GM21390 (cell line): ENCODE measurements around the gene PROX2.

ENCODE experiments used
- ATAC-seq: cut with Tn5 transposase; IDR thresholded peaks from one replicate; pipeline ENCODE4 v1.9.1; 2021; ENCODE audit not compliant: unreplicated experiment

The PROX2 gene

GRCh38 chr14:74909501-74909900 lies 33.6 kb upstream of the PROX2 start:
- no peak for ATAC-seq

- no peak for ATAC-seq
Measured at GRCh38 chr14:74908861-74909341, 33.0 kb upstream of the PROX2 start.

- no peak for ATAC-seq
Measured at GRCh38 chr14:74907744-74908143, 31.8 kb upstream of the PROX2 start.

GRCh38 chr14:74906925-74907521 lies 31.1 kb upstream of the PROX2 start:
- no peak for ATAC-seq

GRCh38 chr14:74905595-74906142 lies 29.7 kb upstream of the PROX2 start:
- ATAC-seq = no peak

- no peak for ATAC-seq
Measured at GRCh38 chr14:74904635-74905503, 28.9 kb upstream of the PROX2 start.

GRCh38 chr14:74902941-74903705 lies 27.2 kb upstream of the PROX2 start:
- no peak for ATAC-seq

- no peak for ATAC-seq
Measured at GRCh38 chr14:74898694-74899093, 22.7 kb upstream of the PROX2 start.

GRCh38 chr14:74898083-74898482 lies 22.1 kb upstream of the PROX2 start:
- ATAC-seq = no peak

GRCh38 chr14:74897642-74898041 lies 21.7 kb upstream of the PROX2 start:
- ATAC-seq = no peak

GRCh38 chr14:74896400-74896799 lies 20.5 kb upstream of the PROX2 start:
- ATAC-seq = no peak

- ATAC-seq = peak; percentile 61
Measured at GRCh38 chr14:74893614-74894091, 17.7 kb upstream of the PROX2 start.

GRCh38 chr14:74892745-74893144 lies 16.8 kb upstream of the PROX2 start:
- ATAC-seq = peak; percentile 14

- no peak for ATAC-seq
Measured at GRCh38 chr14:74891870-74892269, 15.9 kb upstream of the PROX2 start.

GRCh38 chr14:74890262-74890661 lies 14.3 kb upstream of the PROX2 start:
- no peak for ATAC-seq

- ATAC-seq = no peak
Measured at GRCh38 chr14:74888164-74889158, 12.5 kb upstream of the PROX2 start.

GRCh38 chr14:74886001-74886400 lies 10.1 kb upstream of the PROX2 start:
- ATAC-seq = no peak

- ATAC-seq = peak; percentile 33
Measured at GRCh38 chr14:74882103-74882920, 6.4 kb upstream of the PROX2 start.
